Measurements from ENCODE around the gene ZNF79.

DNA sequence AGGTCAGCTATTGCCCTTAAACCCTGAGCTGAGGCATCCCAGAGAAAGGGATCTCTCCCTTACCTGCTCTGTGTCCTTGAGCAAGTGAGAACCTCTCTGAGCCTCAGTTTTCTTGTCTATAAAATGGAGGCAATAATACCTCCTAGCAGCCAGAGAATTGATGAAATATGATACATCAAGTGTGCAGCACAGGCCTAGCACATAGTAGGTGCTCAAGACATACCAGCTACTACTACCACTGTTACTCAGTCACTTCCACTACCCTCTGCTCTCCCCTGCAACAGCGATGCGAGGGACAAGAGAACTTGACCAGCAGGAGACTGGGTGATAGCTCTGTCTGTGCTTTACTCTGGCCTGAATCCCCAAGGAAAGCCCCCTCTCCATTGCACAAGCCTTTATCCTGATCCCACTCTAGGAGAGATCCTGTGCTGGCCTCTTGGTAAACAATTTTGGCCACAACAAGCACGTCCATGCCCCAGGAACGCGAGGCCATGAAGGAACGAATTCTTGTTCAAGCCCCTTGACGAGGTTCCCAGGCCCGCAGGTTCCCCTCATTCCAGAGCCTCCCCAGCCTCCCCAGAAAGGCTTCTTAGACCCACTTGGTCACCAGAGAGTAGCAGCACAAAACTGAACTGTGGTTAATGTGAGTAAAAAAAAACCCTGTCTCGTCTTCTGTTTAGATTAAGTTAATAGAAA is 66.5 kb downstream of the ZNF79 start:
- TF ChIP-seq, protein P1, sequence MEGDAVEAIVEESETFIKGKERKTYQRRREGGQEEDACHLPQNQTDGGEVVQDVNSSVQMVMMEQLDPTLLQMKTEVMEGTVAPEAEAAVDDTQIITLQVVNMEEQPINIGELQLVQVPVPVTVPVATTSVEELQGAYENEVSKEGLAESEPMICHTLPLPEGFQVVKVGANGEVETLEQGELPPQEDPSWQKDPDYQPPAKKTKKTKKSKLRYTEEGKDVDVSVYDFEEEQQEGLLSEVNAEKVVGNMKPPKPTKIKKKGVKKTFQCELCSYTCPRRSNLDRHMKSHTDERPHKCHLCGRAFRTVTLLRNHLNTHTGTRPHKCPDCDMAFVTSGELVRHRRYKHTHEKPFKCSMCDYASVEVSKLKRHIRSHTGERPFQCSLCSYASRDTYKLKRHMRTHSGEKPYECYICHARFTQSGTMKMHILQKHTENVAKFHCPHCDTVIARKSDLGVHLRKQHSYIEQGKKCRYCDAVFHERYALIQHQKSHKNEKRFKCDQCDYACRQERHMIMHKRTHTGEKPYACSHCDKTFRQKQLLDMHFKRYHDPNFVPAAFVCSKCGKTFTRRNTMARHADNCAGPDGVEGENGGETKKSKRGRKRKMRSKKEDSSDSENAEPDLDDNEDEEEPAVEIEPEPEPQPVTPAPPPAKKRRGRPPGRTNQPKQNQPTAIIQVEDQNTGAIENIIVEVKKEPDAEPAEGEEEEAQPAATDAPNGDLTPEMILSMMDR (IDR thresholded peaks at IDR 0.05), result no peak
- TF ChIP-seq POLR2AphosphoS5 (IDR thresholded peaks at IDR 0.05), result no peak
- no peak for TF ChIP-seq POLR2A (IDR thresholded peaks at IDR 0.05)
- TF ChIP-seq EP300 (IDR thresholded peaks at IDR 0.05), result no peak

Data from suprapubic skin (tissue), 4 donors.